ENCODE data around the gene EIF4G3. TPM values are rescaled to one million over a fixed set of nuclear protein-coding genes. Genes with fewer than 3 reads are reported as not detected.
"Not testable (repeated sequence)": the region's sequence is repeated elsewhere in the genome, so short reads cannot be mapped to it uniquely, and the experiment has no call there.

EIF4G3 gene
- total and polyA plus RNA-seq, 10 of the 15 experiments (the other 5 are each of a cell fraction or from before 2014, with no cell fraction given): 7.4 to 45.1 (median 29.1) TPM

DNA sequence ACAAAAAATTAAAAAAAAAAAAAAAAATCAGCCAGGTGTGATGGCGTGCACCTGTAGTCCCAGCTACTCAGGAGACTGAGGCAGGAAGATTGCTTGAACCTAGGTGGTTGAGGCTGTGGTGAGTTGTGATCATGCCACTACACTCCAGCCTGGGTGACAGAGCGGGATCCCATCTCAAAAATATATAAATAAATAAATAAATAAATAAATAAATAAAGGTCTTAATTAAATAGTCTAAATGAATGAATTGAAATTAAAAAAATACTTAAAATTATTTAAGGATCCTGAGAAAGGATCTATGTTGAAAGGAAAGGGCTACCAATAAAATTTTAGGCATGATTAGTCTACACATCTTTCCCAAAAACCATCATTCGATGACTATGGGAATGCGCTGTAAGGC, 322.2 kb downstream of the EIF4G3 start:
- DNase-seq (ENCODE audit: low read depth, low spot score) (no peak), ATAC-seq (no peak), FAIRE-seq (no peak)
- SMC1A ChIA-PET (ENCODE audit: uncharacterized antibody, unreplicated experiment): interaction anchor here (1.6 kb wide), 1 partner anchor 29 kb away, joined by 3 read pairs; no protein-coding TSS in a partner anchor
- Histone ChIP-seq H3K4me3 (no peak overlapping the region), H3K79me2 (ENCODE audit: control insufficient read depth, insufficient read depth, low read length) (no peaks in the 10 kb centered on the region), H3K36me3 (ENCODE audit: control insufficient read depth in 2 of 2, insufficient read depth in 2 of 2, low read length in 1 of 2) (peaks cover 0 to 33% of the 10 kb centered on the region in 2 experiments; a peak in 3 of 4 replicates), H3K9ac (ENCODE audit: control insufficient read depth, insufficient read depth, low read length) (no peak overlapping the region), H3K27ac (ENCODE audit: control insufficient read depth, insufficient read depth) (no peak overlapping the region), H3K4me1 (ENCODE audit: control insufficient read depth, insufficient read depth, low read length) (no peaks in the 10 kb centered on the region), H3K4me2 (ENCODE audit: control insufficient read depth, insufficient read depth) (no peak overlapping the region), H4K20me1 (ENCODE audit: control insufficient read depth, insufficient read depth) (no peaks in the 10 kb centered on the region), H3K27me3 (replicated peaks in 1 of 2; ENCODE audit: control insufficient read depth in 2 of 2, insufficient read depth in 2 of 2, low read length in 1 of 2) (no peaks in the 10 kb centered on the region), H3K9me3 (replicated peaks; ENCODE audit: control insufficient read depth, insufficient read depth, low read length) (no peaks in the 10 kb centered on the region), H2AFZ (ENCODE audit: control insufficient read depth, low read depth, low read length) (no peak overlapping the region)
- CTCF ChIA-PET: interaction anchor here (1.2 to 1.6 kb wide), 2 partner anchors 158 to 341 kb away, joined by 4 to 5 read pairs; no protein-coding TSS in a partner anchor
- POLR2A ChIA-PET: interaction anchor here (0.5 kb wide), 1 partner anchor 13 kb away, joined by 14 read pairs; no protein-coding TSS in a partner anchor
- 93% methylated on average over 4 of the region's 4 CpGs for WGBS (ENCODE audit: insufficient coverage, insufficient replicate concordance, low lambda C conversion rate, missing lambda C conversion rate)
- RAD21 ChIA-PET (ENCODE audit: unreplicated experiment): no interaction called here
- intact Hi-C loops (cut with micrococcal nuclease; ENCODE audit: unreplicated experiment) (no loop called here), in situ Hi-C loops (cut with MboI) (no loop called here)
- BruUV-seq (replicated peaks): no TSS peak
- no peak for TF ChIP-seq MYC (IDR thresholded peaks at IDR 0.05; ENCODE audit: insufficient read depth, insufficient read length, insufficient replicate concordance, low read length, severe bottlenecking)
- TF ChIP-seq, protein P1, sequence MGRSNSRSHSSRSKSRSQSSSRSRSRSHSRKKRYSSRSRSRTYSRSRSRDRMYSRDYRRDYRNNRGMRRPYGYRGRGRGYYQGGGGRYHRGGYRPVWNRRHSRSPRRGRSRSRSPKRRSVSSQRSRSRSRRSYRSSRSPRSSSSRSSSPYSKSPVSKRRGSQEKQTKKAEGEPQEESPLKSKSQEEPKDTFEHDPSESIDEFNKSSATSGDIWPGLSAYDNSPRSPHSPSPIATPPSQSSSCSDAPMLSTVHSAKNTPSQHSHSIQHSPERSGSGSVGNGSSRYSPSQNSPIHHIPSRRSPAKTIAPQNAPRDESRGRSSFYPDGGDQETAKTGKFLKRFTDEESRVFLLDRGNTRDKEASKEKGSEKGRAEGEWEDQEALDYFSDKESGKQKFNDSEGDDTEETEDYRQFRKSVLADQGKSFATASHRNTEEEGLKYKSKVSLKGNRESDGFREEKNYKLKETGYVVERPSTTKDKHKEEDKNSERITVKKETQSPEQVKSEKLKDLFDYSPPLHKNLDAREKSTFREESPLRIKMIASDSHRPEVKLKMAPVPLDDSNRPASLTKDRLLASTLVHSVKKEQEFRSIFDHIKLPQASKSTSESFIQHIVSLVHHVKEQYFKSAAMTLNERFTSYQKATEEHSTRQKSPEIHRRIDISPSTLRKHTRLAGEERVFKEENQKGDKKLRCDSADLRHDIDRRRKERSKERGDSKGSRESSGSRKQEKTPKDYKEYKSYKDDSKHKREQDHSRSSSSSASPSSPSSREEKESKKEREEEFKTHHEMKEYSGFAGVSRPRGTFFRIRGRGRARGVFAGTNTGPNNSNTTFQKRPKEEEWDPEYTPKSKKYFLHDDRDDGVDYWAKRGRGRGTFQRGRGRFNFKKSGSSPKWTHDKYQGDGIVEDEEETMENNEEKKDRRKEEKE (IDR thresholded peaks at IDR 0.05): no peak
- no peak for TF ChIP-seq SPI1 (IDR thresholded peaks at IDR 0.05; ENCODE audit: borderline replicate concordance, insufficient read depth, low read depth, low read length)
- no peak for TF ChIP-seq RAD51 (IDR thresholded peaks at IDR 0.05)
- no peak for TF ChIP-seq IKZF2 (IDR thresholded peaks at IDR 0.05)
- no peak for TF ChIP-seq CBX5 (IDR thresholded peaks at IDR 0.05; ENCODE audit: low read depth)
- TF ChIP-seq BRCA1 (IDR thresholded peaks at IDR 0.05; ENCODE audit: low read depth, low read length): no peak
- no peak for TF ChIP-seq SIX5 (IDR thresholded peaks at IDR 0.05; ENCODE audit: low read depth, low read length, severe bottlenecking)
- TF ChIP-seq, protein P2, sequence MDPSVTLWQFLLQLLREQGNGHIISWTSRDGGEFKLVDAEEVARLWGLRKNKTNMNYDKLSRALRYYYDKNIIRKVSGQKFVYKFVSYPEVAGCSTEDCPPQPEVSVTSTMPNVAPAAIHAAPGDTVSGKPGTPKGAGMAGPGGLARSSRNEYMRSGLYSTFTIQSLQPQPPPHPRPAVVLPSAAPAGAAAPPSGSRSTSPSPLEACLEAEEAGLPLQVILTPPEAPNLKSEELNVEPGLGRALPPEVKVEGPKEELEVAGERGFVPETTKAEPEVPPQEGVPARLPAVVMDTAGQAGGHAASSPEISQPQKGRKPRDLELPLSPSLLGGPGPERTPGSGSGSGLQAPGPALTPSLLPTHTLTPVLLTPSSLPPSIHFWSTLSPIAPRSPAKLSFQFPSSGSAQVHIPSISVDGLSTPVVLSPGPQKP (IDR thresholded peaks at IDR 0.05; ENCODE audit: low read depth, low read length): no peak
- TF ChIP-seq POLR2A (IDR thresholded peaks at IDR 0.05; ENCODE audit: low read depth, low read length): no peak
- no peak for TF ChIP-seq STAT1 (conservative IDR thresholded peaks at IDR 0.05)
- TF ChIP-seq PAX8 (IDR thresholded peaks at IDR 0.05): no peak
- no peak for TF ChIP-seq ZNF24 (IDR thresholded peaks at IDR 0.05)

DNA sequence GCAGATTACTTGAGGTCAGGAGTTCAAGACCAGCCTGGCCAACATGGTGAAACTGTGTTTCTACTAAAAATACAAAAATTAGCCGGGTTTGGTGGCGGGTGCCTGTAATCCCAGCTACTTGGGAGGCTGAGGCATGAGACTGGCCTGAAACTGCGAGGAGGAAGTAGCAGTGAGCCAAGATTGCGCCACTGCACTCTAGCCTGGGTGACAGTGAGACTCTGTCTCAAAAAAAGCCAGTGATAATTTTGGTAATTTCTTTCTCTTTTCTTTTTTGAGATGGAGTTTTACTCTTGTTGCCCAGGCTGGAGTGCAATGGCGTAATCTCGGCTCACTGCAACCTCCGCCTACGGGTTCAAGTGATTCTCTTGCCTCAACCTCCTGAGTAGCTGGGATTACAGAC, 324.9 kb downstream of the EIF4G3 start:
- FAIRE-seq; H4K20me1 ChIP-seq (ENCODE audit: control insufficient read depth, insufficient read depth); H3K79me2 ChIP-seq (ENCODE audit: control insufficient read depth, insufficient read depth, low read length); SMC1A ChIA-PET (ENCODE audit: uncharacterized antibody, unreplicated experiment); H3K9ac ChIP-seq (ENCODE audit: control insufficient read depth, insufficient read depth, low read length); in situ Hi-C loops (cut with MboI); H3K4me2 ChIP-seq (ENCODE audit: control insufficient read depth, insufficient read depth); DNase-seq (ENCODE audit: low read depth, low spot score); BruUV-seq (replicated peaks); H3K27ac ChIP-seq (ENCODE audit: control insufficient read depth, insufficient read depth); CTCF ChIA-PET; ATAC-seq; H3K4me3 ChIP-seq; RAD21 ChIA-PET (ENCODE audit: unreplicated experiment); POLR2A ChIA-PET; intact Hi-C loops (cut with micrococcal nuclease; ENCODE audit: unreplicated experiment); H3K27me3 ChIP-seq (replicated peaks in 1 of 2; ENCODE audit: control insufficient read depth in 2 of 2, insufficient read depth in 2 of 2, low read length in 1 of 2); H2AFZ ChIP-seq (ENCODE audit: control insufficient read depth, low read depth, low read length); H3K4me1 ChIP-seq (ENCODE audit: control insufficient read depth, insufficient read depth, low read length); H3K9me3 ChIP-seq (replicated peaks; ENCODE audit: control insufficient read depth, insufficient read depth, low read length): not testable (repeated sequence)
- WGBS (ENCODE audit: insufficient coverage, insufficient replicate concordance, low lambda C conversion rate, missing lambda C conversion rate): 84% methylated on average over 8 of the region's 8 CpGs
- H3K36me3 ChIP-seq (ENCODE audit: control insufficient read depth in 2 of 2, insufficient read depth in 2 of 2, low read length in 1 of 2): peaks cover 0 to 25% of the 10 kb centered on the region in 2 experiments; a peak in 3 of 4 replicates

All from GM12878 (cell line).